Measurements from ENCODE around the gene SYVN1. TPM values are rescaled to one million over a fixed set of nuclear protein-coding genes. Genes with fewer than 3 reads are reported as not detected.
A peak's percentile ranks its signal among the peaks of the same experiment; 100 is the strongest.

The SYVN1 gene
- polyA plus RNA-seq, 3 donors, result 3.5 to 81.6 (median 6.4) TPM

DNA sequence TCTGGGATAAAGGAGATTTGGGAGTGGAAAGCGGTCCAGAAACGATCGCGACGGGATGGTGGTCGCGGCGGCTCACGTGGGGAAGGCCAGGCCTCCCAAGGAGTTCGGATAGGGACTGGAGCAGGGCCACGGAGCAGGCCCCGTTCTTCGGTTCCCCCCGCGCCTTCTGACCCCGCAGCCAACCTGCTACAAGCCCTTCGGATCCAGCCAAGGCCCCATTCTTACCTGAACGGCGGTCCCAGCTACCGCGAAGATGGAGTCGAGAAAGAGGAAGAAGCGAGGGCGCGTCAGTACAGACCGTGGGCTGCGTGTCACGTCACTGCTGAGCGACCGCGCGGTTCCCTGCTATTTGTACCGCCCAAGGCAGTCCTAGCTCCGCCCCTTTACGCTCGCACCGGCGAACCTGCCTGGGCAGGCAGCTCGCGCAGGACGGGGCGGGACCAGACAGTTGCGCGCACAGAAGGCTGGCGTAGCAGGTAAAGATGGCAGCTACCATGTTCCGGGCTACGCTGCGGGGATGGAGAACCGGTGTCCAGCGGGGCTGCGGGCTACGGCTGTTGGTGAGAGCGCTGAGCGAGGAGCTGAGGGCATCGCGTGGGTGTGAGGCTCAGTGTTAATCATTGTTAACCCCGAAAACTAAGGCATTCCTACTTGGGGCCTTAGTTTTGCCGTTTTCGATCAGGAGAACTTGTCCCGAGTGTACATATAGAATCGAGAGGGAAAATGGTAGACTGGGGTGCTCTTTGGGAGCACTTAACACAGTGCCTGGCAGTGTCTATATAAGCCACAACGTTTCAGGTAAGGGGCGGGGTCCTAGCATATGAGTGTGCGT lies 12.2 kb downstream of the SYVN1 start, which contains the start of the genes FAU and MRPL49:
Gene FAU (minus strand): TSS at position 270 of the 832 bp plus-strand sequence. CDS start 321 bp downstream, outside the sequence.
Gene MRPL49 (plus strand): TSS at position 457 of the 832 bp plus-strand sequence. CDS start 26 bp downstream, at position 483.
- WGBS (ENCODE audit: insufficient coverage), result under 1% methylated on average over 56 of the region's 64 CpGs
- TF ChIP-seq, protein P1, sequence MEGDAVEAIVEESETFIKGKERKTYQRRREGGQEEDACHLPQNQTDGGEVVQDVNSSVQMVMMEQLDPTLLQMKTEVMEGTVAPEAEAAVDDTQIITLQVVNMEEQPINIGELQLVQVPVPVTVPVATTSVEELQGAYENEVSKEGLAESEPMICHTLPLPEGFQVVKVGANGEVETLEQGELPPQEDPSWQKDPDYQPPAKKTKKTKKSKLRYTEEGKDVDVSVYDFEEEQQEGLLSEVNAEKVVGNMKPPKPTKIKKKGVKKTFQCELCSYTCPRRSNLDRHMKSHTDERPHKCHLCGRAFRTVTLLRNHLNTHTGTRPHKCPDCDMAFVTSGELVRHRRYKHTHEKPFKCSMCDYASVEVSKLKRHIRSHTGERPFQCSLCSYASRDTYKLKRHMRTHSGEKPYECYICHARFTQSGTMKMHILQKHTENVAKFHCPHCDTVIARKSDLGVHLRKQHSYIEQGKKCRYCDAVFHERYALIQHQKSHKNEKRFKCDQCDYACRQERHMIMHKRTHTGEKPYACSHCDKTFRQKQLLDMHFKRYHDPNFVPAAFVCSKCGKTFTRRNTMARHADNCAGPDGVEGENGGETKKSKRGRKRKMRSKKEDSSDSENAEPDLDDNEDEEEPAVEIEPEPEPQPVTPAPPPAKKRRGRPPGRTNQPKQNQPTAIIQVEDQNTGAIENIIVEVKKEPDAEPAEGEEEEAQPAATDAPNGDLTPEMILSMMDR (IDR thresholded peaks at IDR 0.05), result no peak
- peaks cover 17% of the 10 kb centered on the region for H3K4me1 Mint-ChIP-seq

DNA sequence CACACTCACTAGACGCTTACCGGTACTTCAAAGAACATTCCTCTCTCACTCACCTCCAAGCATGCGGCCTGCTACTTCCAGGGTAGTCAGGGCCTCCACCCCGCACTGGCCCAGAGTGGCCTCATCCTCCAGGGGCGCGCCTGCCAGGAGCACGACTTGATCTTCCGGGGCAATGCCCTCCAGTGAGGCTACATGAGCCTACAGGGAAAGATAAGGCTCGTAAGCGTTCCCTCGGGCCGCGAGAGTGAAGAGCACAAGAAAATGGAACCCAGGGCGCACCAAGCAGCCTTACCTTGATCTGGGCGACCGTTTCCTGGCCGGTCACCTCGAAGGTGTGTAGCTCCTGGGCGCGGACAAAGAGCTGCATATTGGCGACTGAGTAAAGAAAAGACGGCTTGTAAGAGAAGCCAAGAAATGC lies 12.9 kb downstream of the SYVN1 start:
- H3K36me3 Mint-ChIP-seq, result peaks cover 54 to 63% of the 10 kb centered on the region in 2 donors
- TF ChIP-seq, protein P1 (IDR thresholded peaks at IDR 0.05), result no peak
- H3K4me1 Mint-ChIP-seq, result peaks cover 21% of the 10 kb centered on the region
- H3K27me3 ChIP-seq (ENCODE audit: control insufficient read depth in 2 of 2, insufficient read depth in 2 of 2, low read length in 2 of 2), result no peaks in the 10 kb centered on the region
- H3K79me2 ChIP-seq (ENCODE audit: insufficient read depth, low read length), result peaks cover 64% of the 10 kb centered on the region
- WGBS (ENCODE audit: insufficient coverage), result under 1% methylated on average over 22 of the region's 22 CpGs
- H3K27me3 Mint-ChIP-seq (ENCODE audit: low read depth in 3 of 3), result no peaks in the 10 kb centered on the region
- H3K4me2 ChIP-seq (replicated peaks; ENCODE audit: extremely low read depth, low read length, poor library complexity, severe bottlenecking), result peak overlapping the region; percentile 89
- no peaks in the 10 kb centered on the region for H3K9me3 ChIP-seq (replicated peaks in 1 of 2; ENCODE audit: control insufficient read depth in 1 of 2, insufficient read depth in 1 of 2, low read length in 2 of 2)
- H4K20me1 ChIP-seq (ENCODE audit: insufficient read depth, low read length), result peaks cover 12% of the 10 kb centered on the region
- H2AFZ ChIP-seq (ENCODE audit: insufficient read depth, low read depth, low read length, poor library complexity, severe bottlenecking), result peak overlapping the region; percentile 92
- H3K9ac ChIP-seq (ENCODE audit: insufficient read depth, low read length, poor library complexity, severe bottlenecking), result peak overlapping the region; percentile 98
- peak overlapping the region; percentile 87 to 99 for H3K27ac ChIP-seq (ENCODE audit: low read depth in 1 of 2, low read length in 2 of 2)
- DNase-seq, result peak in 2 of 3 donors; percentile 38 to 43
- peak overlapping the region; percentile 72 to 93 (median 91) for H3K4me3 ChIP-seq (replicated peaks in 1 of 3; ENCODE audit: low read depth in 2 of 3, low read length in 3 of 3)
- H3K36me3 ChIP-seq (replicated peaks in 1 of 2; ENCODE audit: control insufficient read depth in 1 of 2, insufficient read depth in 2 of 2, low read length in 2 of 2), result peaks cover 47 to 56% of the 10 kb centered on the region in 2 donors
- peaks cover 24 to 40% of the 10 kb centered on the region in 2 donors for H3K4me1 ChIP-seq (ENCODE audit: control insufficient read depth in 1 of 2, insufficient read depth in 2 of 2, low read length in 2 of 2)
- intact Hi-C loops (cut with micrococcal nuclease), result loop anchor here in 1 of 2 donors (5.0 kb wide), 1 partner anchor 204 kb away; the partner anchor contains the start of gene ATG2A
- no peaks in the 10 kb centered on the region for H3K9me3 Mint-ChIP-seq
- H3K4me3 Mint-ChIP-seq, result peak overlapping the region; percentile 96 to 98
- peak overlapping the region; percentile 99 to 100 (median 99) for H3K27ac Mint-ChIP-seq

More for the DNA sequence above, 12.2 kb downstream of the SYVN1 start, which contains the start of the genes FAU and MRPL49:
- Mint-ChIP-seq H3K27me3 (ENCODE audit: low read depth in 3 of 3) (no peaks in the 10 kb centered on the region), H3K36me3 (peaks cover 59 to 69% of the 10 kb centered on the region in 2 donors), H3K9me3 (no peaks in the 10 kb centered on the region), H3K4me3 (peak within 1 kb of the TSS; percentile 96 to 98), H3K27ac (peak within 1 kb of the TSS; percentile 99 to 100 (median 99))
- H3K4me1 ChIP-seq (ENCODE audit: control insufficient read depth in 1 of 2, insufficient read depth in 2 of 2, low read length in 2 of 2), result peaks cover 18 to 34% of the 10 kb centered on the region in 2 donors
- intact Hi-C loops (cut with micrococcal nuclease), result loop anchor here (2.0 to 5.0 kb wide), 2 partner anchors 37 to 205 kb away; partner anchors contain the start of genes CDCA5 (in 2 of the 2), ZFPL1 (in 2 of the 2) and ATG2A (in 1 of the 2)
- H3K27ac ChIP-seq (ENCODE audit: low read depth in 1 of 2, low read length in 2 of 2), result peak within 1 kb of the TSS; percentile 87 to 99
- peaks cover 53 to 62% of the 10 kb centered on the region in 2 donors for H3K36me3 ChIP-seq (replicated peaks in 1 of 2; ENCODE audit: control insufficient read depth in 1 of 2, insufficient read depth in 2 of 2, low read length in 2 of 2)
- H3K4me3 ChIP-seq (replicated peaks in 1 of 3; ENCODE audit: low read depth in 2 of 3, low read length in 3 of 3), result peak within 1 kb of the TSS; percentile 72 to 93 (median 91)
- peak within 1 kb of the TSS; percentile 89 for H3K4me2 ChIP-seq (replicated peaks; ENCODE audit: extremely low read depth, low read length, poor library complexity, severe bottlenecking)
- peaks cover 58% of the 10 kb centered on the region for H3K79me2 ChIP-seq (ENCODE audit: insufficient read depth, low read length)
- H4K20me1 ChIP-seq (ENCODE audit: insufficient read depth, low read length), result peaks cover 14% of the 10 kb centered on the region
- peak within 1 kb of the TSS; percentile 92 for H2AFZ ChIP-seq (ENCODE audit: insufficient read depth, low read depth, low read length, poor library complexity, severe bottlenecking)
- peak within 1 kb of the TSS; percentile 98 for H3K9ac ChIP-seq (ENCODE audit: insufficient read depth, low read length, poor library complexity, severe bottlenecking)
- peak; percentile 98 to 99 (median 99) for DNase-seq
- no peaks in the 10 kb centered on the region for H3K9me3 ChIP-seq (replicated peaks in 1 of 2; ENCODE audit: control insufficient read depth in 1 of 2, insufficient read depth in 1 of 2, low read length in 2 of 2)
- H3K27me3 ChIP-seq (ENCODE audit: control insufficient read depth in 2 of 2, insufficient read depth in 2 of 2, low read length in 2 of 2), result no peaks in the 10 kb centered on the region
